Peyer's patch (tissue), 4 donors: ENCODE results near the gene HSBP1L1. TPM values are rescaled to one million over a fixed set of nuclear protein-coding genes. Genes with fewer than 3 reads are reported as not detected.

Experiments
- DNase-seq, 3 donors: peaks; one replicate each; pipeline ENCODE4 v3.0.0-alpha.2; 2017 to 2019
- H3K27ac ChIP-seq, 4 donors: fragments of 200-600 bp; sonication (generic); one replicate each; pipeline ENCODE4 v1.5.1; 2016 to 2019
- H3K27me3 ChIP-seq, 2 donors: fragments of 200-600 bp; sonication (generic); one replicate each; pipeline ENCODE4 v1.5.1; 2019
- H3K36me3 ChIP-seq, 3 donors: fragments of 200-600 bp; sonication (generic); one replicate each; pipeline ENCODE4 v1.5.1; 2016 to 2019
- H3K4me1 ChIP-seq, 4 donors: fragments of 200-600 bp; sonication (generic); one replicate each; pipeline ENCODE4 v1.5.1; 2016 to 2019
- H3K4me3 ChIP-seq, 4 donors: fragments of 200-600 bp; sonication (generic); 1 replicate in 3 of 4; 2 replicates in 1 of 4; pipeline ENCODE4 v1.5.1; 2016 to 2019; ENCODE audit warnings: mild to moderate bottlenecking in 1 of 4
- H3K9me3 ChIP-seq, 4 donors: fragments of 200-600 bp; sonication (generic); one replicate each; pipeline ENCODE4 v1.5.1; 2016 to 2019; ENCODE audit warnings: mild to moderate bottlenecking in 1 of 4
- POLR2A ChIP-seq, 2 donors: fragments of 450-650 bp; IDR thresholded peaks; one replicate each; pipeline ENCODE4 v1.5.1; 2017; ENCODE audit warnings: antibody characterized with exemption in 2 of 2, mild to moderate bottlenecking in 2 of 2, moderate library complexity in 2 of 2
- total RNA-seq, 4 donors: library from RNA; depleted of rRNA; stranded (reverse); fragments of >200 nt; gene quantifications; one replicate each; pipeline ENCODE4 v1.1.0, GENCODE V29; 2016
- TF ChIP-seq, protein P1 (sequence below), 6 experiments: fragments of 450-650 bp in 4 of 6; fragments of 200-600 bp in 2 of 6; sonication (generic) in 1 of 6; IDR thresholded peaks; one replicate each; pipeline ENCODE4 v1.5.1; 2017 to 2019; ENCODE audit warnings: antibody characterized with exemption in 6 of 6, mild to moderate bottlenecking in 3 of 6, moderate library complexity in 1 of 6

HSBP1L1 gene
- total RNA-seq, 4 donors from 2014 or later, result 14.9 to 64.9 (median 47.8) TPM

GRCh38 chr18:79952456-79952995 lies 11.9 kb upstream of the HSBP1L1 start:
- Histone ChIP-seq H3K9me3 (no peaks in the 10 kb centered on the region), H3K4me1 (peaks cover 0 to 37% (median 16%) of the 10 kb centered on the region in 4 donors), H3K4me3 (peak overlapping the region; percentile 90 to 99 (median 95)), H3K27ac (peak overlapping the region in 2 of 4 donors; percentile 31 to 84), H3K27me3 (no peaks in the 10 kb centered on the region), H3K36me3 (peaks cover 0 to 5% (median 0%) of the 10 kb centered on the region in 3 donors)
- no peak for DNase-seq
- TF ChIP-seq, protein P1, sequence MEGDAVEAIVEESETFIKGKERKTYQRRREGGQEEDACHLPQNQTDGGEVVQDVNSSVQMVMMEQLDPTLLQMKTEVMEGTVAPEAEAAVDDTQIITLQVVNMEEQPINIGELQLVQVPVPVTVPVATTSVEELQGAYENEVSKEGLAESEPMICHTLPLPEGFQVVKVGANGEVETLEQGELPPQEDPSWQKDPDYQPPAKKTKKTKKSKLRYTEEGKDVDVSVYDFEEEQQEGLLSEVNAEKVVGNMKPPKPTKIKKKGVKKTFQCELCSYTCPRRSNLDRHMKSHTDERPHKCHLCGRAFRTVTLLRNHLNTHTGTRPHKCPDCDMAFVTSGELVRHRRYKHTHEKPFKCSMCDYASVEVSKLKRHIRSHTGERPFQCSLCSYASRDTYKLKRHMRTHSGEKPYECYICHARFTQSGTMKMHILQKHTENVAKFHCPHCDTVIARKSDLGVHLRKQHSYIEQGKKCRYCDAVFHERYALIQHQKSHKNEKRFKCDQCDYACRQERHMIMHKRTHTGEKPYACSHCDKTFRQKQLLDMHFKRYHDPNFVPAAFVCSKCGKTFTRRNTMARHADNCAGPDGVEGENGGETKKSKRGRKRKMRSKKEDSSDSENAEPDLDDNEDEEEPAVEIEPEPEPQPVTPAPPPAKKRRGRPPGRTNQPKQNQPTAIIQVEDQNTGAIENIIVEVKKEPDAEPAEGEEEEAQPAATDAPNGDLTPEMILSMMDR (IDR thresholded peaks at IDR 0.05), result no peak
- no peak for TF ChIP-seq POLR2A (IDR thresholded peaks at IDR 0.05)

GRCh38 chr18:79952996-79953559 lies 11.4 kb upstream of the HSBP1L1 start:
- peaks cover 0 to 32% (median 16%) of the 10 kb centered on the region in 4 donors for H3K4me1 ChIP-seq
- peaks cover 0 to 5% (median 0%) of the 10 kb centered on the region in 3 donors for H3K36me3 ChIP-seq
- H3K27ac ChIP-seq, result peak overlapping the region in 1 of 4 donors; percentile 31
- no peak for TF ChIP-seq POLR2A (IDR thresholded peaks at IDR 0.05)
- TF ChIP-seq, protein P1 (IDR thresholded peaks at IDR 0.05), result no peak
- no peaks in the 10 kb centered on the region for H3K9me3 ChIP-seq
- DNase-seq, result peak in 2 of 3 donors; percentile 50 to 65
- H3K27me3 ChIP-seq, result no peaks in the 10 kb centered on the region
- H3K4me3 ChIP-seq, result no peak overlapping the region

GRCh38 chr18:79953971-79954651 lies 10.3 kb upstream of the HSBP1L1 start:
- TF ChIP-seq POLR2A (IDR thresholded peaks at IDR 0.05), result peak in 1 of 2 donors; percentile 11
- TF ChIP-seq, protein P1 (IDR thresholded peaks at IDR 0.05), result no peak
- no peak overlapping the region for H3K4me3 ChIP-seq
- no peaks in the 10 kb centered on the region for H3K9me3 ChIP-seq
- peak overlapping the region in 2 of 4 donors; percentile 2 to 64 for H3K27ac ChIP-seq
- no peaks in the 10 kb centered on the region for H3K27me3 ChIP-seq
- DNase-seq, result peak in 1 of 3 donors; percentile 78
- H3K36me3 ChIP-seq, result no peaks in the 10 kb centered on the region
- H3K4me1 ChIP-seq, result peaks cover 0 to 23% (median 15%) of the 10 kb centered on the region in 4 donors

DNA sequence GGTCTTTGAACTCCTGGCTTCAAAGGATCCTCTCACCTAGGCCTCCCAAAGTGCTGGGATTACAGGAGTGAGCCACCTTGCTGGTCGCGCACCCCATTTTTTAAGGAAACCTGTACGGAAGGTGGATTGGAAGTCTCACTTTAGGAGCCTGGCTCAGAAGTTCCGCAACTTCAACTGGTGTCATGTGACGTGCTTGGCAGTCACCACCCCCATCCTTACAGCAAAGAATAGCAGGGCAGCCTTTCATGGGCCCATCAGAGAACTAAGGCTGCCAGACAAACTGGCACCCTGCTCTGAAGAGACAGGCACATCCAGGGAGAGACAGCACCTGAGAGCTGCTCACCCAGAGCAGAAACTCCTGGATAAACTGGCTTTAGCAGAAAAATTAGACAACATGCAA lies 9.7 kb upstream of the HSBP1L1 start:
- Histone ChIP-seq H3K27ac (peak overlapping the region in 2 of 4 donors; percentile 2 to 20), H3K27me3 (no peaks in the 10 kb centered on the region), H3K9me3 (no peaks in the 10 kb centered on the region), H3K4me3 (no peak overlapping the region), H3K4me1 (peaks cover 0 to 20% (median 11%) of the 10 kb centered on the region in 4 donors), H3K36me3 (no peaks in the 10 kb centered on the region)
- peak in 1 of 3 donors; percentile 45 for DNase-seq
- TF ChIP-seq, protein P1 (IDR thresholded peaks at IDR 0.05), result no peak
- no peak for TF ChIP-seq POLR2A (IDR thresholded peaks at IDR 0.05)

DNA sequence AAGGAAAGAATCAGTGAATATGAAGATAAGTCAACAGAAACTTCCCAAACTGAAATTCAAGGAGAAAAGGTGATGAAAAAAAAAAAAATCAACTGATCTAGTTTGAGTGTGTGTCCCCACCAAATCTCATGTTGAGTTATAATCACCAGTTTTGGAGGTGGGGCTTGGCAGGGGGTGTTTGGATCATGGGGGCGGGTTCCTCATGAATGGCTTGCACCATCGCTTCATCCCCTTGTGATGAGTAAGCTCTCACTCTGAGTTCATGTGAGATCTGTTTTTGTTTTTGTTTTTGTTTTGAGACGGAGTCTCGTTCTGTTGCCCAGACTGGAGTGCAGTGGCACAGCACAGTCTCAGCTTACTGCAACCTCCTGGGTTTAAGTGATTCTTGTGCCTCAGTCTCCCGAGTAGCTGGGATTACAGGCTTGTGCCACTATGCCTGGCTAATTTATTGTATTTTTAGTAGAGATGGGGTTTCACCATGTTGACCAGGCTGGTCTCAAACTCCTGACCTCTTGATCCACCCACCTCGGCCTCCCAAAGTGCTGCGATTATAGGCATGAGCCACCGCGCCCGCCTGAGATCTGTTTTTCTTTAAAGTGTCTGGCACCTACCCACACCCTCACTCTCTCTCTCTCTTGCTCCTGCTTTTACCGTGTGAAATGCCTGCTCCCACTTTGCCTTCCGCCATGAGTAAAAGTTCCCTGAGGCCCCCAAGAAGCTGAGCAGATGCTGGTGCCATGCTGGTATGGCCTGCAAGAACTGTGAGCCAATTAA lies 9.0 kb upstream of the HSBP1L1 start:
- peak in 1 of 3 donors; percentile 42 for DNase-seq
- peaks cover 0 to 18% (median 5%) of the 10 kb centered on the region in 4 donors for H3K4me1 ChIP-seq
- H3K4me3 ChIP-seq, result no peak overlapping the region
- no peaks in the 10 kb centered on the region for H3K9me3 ChIP-seq
- TF ChIP-seq, protein P1 (IDR thresholded peaks at IDR 0.05), result no peak
- no peak for TF ChIP-seq POLR2A (IDR thresholded peaks at IDR 0.05)
- H3K36me3 ChIP-seq, result no peaks in the 10 kb centered on the region
- H3K27ac ChIP-seq, result no peak overlapping the region
- H3K27me3 ChIP-seq, result no peaks in the 10 kb centered on the region
